WI38 (cell line): ENCODE results near the gene COX7A2L.
"Not testable (repeated sequence)": the region's sequence is repeated elsewhere in the genome, so short reads cannot be mapped to it uniquely, and the experiment has no call there.

Experiments used
- H3K4me3 ChIP-seq: 2 replicates; pipeline ENCODE4 v1.5.1; 2011; ENCODE audit warnings: low read depth, mild to moderate bottlenecking, control low read depth, low read length
- TF ChIP-seq, protein P1 (sequence below): IDR thresholded peaks from 2 replicates; pipeline ENCODE4 v1.5.1; 2012; ENCODE audit warnings: low read depth, mild to moderate bottlenecking, control low read depth, low read length

COX7A2L gene

DNA sequence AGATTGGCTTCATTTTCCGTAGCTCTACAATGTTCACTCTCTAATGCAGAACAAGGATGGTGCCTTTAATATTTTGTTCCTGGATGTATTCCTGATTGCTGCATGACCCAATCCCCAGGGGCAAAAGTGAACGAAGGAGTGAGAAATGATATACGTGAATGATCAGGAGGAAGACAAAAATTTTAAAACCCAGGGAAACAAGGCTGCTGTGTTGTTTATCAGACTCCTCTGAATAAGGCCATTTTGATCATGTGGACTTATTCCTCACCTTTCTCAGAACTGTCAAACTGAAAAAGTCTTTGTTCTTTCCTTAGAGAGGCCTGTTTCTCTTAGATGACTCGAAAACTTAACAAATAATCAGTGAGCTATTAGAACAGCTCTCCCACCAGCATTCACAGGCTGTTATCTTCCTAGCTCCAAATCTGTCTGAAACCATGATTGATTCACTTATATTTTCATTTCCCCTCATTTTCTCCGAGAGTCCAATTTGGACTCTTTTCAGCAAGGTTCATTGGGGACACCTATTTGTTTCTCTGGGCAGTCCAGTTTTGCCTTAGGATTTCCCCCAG is 29.5 kb upstream of the COX7A2L start:
- TF ChIP-seq, protein P1, sequence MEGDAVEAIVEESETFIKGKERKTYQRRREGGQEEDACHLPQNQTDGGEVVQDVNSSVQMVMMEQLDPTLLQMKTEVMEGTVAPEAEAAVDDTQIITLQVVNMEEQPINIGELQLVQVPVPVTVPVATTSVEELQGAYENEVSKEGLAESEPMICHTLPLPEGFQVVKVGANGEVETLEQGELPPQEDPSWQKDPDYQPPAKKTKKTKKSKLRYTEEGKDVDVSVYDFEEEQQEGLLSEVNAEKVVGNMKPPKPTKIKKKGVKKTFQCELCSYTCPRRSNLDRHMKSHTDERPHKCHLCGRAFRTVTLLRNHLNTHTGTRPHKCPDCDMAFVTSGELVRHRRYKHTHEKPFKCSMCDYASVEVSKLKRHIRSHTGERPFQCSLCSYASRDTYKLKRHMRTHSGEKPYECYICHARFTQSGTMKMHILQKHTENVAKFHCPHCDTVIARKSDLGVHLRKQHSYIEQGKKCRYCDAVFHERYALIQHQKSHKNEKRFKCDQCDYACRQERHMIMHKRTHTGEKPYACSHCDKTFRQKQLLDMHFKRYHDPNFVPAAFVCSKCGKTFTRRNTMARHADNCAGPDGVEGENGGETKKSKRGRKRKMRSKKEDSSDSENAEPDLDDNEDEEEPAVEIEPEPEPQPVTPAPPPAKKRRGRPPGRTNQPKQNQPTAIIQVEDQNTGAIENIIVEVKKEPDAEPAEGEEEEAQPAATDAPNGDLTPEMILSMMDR = no peak
- H3K4me3 ChIP-seq = no peak overlapping the region

DNA sequence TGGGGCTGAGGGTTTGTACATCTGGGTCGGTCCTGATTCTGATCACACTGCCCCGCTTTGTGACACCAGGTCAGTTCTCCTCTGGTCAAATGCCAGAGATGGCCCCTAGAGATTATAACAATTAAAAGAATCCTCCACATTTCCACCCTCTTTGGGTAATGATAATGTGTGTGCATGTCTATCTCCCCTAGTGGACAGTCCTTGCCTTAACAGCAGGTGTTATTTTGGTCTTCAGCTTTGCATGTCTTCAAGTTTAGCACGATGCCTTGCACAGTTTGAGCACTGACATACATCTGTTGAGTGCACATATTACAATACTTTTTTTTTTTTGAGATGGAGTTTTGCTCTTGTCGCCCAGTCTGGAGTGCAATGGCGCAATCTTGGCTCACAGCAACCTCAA is 25.7 kb upstream of the COX7A2L start:
- H3K4me3 ChIP-seq = no peak overlapping the region
- TF ChIP-seq, protein P1 = 0 out of 2 replicates have a peak, but pooled peaks have one; percentile 25

DNA sequence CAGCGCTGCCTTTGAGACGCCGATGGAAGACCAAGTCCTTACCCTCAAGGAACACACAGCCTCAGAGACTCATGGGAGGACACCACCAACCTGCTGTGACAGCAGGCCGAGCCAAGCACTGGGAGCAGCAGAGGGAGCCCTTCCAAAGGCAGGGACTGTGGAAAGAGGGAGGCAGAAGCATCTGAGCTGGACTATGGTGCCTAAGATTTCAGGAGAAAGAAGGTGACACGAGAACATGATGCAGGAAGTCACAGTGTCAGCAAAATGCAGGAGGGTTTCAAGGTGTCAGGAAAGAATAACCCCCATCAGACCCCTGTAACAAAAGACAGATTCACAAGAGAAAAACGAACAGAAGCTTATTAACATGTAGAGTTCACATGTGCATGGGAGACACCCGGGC is 24.2 kb upstream of the COX7A2L start:
- TF ChIP-seq, protein P1 = peak; percentile 23; the same call in 1 of the 2 replicates
- H3K4me3 ChIP-seq = no peak overlapping the region

DNA sequence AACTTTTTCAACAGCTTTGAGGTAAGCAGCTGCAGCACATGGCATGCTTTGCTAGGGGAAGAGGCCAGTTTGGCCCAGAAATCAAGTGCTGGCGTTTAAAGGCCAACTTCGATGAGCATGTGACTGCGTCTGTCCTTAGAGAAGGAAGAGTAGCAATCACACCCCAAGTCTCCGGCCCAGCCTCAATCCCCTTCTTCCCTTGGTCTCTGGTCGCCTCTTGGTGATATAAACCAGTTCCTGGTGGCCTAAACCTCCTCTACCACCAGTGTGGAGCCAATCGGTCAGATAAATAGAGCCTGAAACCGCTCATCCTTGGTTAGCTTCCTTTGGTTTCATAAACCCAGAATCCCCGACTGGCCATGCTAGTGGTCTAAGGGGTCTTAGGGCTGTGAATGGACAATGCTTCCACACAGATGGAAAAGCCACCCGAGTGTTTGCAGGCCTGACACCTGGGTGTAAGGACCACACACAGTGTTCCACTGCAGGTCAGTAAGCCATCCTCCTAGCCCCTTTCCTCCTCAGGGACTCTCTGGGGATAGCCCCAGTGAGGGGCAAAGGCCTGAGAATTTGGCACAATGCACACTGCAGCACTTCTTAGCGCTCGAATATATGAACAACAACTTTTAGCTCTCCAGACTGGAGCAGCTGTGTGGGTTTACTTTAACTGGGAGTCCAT is 23.0 kb upstream of the COX7A2L start:
- H3K4me3 ChIP-seq = no peak overlapping the region
- TF ChIP-seq, protein P1 = no peak

DNA sequence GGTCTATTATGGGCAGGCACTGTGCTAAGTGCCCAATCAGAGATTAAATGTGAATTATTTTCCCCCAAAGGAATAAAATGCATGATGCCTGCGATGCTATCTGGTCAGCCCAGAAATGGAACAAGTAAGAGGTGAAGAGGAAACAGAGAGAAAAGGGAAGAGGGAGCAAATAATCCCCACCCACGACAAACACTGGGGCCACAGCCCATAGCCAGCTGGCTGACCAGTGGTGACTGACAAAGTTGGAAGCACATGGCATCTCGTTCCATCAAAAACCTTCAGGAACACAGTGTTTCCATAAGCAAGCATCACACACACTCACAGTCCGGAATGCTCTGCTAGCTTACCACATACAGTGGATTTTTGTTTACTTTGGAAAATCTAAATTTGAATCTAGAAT is 21.1 kb upstream of the COX7A2L start:
- H3K4me3 ChIP-seq = no peak overlapping the region
- TF ChIP-seq, protein P1 = no peak

DNA sequence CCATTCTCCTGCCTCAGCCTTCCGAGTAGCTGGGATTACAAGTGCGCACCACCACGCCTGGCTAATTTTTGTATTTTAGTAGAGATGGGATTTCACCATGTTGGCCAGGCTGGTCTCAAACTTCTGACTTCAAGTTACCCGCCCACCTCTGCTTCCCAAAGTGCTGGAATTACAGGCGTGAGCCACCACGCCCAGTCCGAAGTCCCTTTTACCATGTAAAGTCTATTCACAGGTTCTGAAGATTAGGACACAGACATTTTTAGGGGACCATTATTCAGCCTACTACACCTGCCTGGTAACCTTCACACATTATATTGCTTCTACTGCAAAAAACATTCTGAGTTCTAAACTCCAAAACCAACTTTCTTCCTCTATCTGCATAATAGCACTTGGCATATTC is 19.0 kb upstream of the COX7A2L start:
- not testable (repeated sequence) for H3K4me3 ChIP-seq

DNA sequence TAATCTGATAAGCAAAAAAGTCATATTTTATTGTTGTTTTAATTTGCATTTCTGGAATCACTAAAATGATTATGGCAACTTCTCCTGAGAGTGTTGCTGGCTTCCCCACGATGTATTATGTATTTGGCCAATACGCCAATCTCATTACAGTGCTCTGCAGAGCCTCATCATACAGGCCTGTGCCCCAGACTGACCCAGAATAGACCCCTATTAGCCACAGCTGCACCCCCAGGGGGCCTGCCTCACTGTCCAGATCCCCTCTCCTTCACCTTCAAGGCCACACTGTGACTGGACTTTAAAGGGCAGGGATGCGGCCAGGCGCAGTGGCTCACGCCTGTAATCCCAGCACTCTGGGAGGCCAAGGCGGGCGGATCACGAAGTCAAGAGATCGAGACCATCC is 17.4 kb upstream of the COX7A2L start:
- no peak overlapping the region for H3K4me3 ChIP-seq
- TF ChIP-seq, protein P1 = no peak

DNA sequence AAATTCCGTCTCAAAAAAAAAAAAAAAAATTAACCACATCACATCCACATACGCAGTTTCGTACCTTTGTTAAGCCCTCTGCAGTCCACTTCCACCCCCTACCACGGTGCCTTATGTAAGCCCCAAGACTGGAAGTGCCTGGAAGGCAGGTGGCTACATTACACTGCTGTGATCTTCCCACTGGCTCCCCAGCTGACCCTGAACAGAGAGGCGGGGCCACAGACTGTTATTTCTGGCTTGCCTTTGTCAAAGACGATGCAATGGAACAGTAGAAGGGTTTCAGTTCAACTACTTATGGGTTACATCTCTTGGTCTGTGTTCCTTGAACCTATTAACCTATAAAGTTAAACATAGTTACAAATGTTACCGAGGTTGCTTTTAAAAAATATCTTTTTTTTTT is 15.7 kb upstream of the COX7A2L start:
- TF ChIP-seq, protein P1 = no peak
- no peak overlapping the region for H3K4me3 ChIP-seq
